SK-N-SH (cell line): Measurements from ENCODE around the gene PXYLP1.

Experiments used
- TF ChIP-seq, protein P1 (sequence below): IDR thresholded peaks from 2 replicates; pipeline ENCODE4 v1.4.0; 2012; ENCODE audit warnings: low read depth, borderline replicate concordance
- TF ChIP-seq, protein P2 (sequence below): fragments of 200-600 bp; sonication (generic); IDR thresholded peaks from 2 replicates; pipeline ENCODE4 v1.6.1; 2017; ENCODE audit warnings: antibody characterized with exemption, mild to moderate bottlenecking, moderate library complexity

DNA sequence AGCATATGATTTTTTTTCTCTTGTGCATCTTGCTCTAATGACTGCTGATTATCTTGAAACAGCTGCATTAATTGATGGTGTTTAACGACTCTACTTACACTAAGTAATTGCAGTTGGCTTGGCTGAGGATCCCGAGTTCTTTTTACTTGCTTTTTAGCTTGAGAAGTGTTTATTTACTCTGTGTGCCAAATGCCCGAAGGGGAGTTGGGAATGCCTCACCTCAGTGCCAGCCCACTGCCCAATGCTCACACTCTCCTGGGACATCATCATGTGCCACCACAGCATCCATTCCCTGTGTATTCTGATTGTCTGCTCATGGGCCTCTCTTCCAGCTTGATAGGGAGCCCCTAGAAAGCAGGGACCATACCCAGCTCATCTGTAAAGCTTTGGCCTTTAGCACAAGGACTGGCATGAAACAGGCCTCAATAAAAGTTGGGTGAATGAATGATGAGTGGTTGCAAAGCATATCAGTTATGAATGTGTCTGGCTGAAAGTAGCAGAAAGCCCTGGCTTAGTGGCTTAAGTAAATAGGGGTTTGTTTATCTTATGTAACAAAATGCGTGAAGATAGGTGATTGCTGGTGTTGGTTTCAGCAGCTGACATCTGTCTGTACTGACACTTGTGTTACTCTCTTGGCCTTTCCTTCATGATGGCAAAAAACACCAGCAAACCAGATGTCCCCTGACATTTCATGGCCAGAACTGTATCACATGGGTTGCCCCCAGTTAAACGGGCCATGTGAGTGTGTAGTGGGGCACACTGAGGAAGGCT, 8.1 kb downstream of the PXYLP1 start:
- TF ChIP-seq, protein P1, sequence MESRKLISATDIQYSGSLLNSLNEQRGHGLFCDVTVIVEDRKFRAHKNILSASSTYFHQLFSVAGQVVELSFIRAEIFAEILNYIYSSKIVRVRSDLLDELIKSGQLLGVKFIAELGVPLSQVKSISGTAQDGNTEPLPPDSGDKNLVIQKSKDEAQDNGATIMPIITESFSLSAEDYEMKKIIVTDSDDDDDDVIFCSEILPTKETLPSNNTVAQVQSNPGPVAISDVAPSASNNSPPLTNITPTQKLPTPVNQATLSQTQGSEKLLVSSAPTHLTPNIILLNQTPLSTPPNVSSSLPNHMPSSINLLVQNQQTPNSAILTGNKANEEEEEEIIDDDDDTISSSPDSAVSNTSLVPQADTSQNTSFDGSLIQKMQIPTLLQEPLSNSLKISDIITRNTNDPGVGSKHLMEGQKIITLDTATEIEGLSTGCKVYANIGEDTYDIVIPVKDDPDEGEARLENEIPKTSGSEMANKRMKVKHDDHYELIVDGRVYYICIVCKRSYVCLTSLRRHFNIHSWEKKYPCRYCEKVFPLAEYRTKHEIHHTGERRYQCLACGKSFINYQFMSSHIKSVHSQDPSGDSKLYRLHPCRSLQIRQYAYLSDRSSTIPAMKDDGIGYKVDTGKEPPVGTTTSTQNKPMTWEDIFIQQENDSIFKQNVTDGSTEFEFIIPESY: no peak
- TF ChIP-seq, protein P2, sequence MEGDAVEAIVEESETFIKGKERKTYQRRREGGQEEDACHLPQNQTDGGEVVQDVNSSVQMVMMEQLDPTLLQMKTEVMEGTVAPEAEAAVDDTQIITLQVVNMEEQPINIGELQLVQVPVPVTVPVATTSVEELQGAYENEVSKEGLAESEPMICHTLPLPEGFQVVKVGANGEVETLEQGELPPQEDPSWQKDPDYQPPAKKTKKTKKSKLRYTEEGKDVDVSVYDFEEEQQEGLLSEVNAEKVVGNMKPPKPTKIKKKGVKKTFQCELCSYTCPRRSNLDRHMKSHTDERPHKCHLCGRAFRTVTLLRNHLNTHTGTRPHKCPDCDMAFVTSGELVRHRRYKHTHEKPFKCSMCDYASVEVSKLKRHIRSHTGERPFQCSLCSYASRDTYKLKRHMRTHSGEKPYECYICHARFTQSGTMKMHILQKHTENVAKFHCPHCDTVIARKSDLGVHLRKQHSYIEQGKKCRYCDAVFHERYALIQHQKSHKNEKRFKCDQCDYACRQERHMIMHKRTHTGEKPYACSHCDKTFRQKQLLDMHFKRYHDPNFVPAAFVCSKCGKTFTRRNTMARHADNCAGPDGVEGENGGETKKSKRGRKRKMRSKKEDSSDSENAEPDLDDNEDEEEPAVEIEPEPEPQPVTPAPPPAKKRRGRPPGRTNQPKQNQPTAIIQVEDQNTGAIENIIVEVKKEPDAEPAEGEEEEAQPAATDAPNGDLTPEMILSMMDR: no peak
